Activated CD8-positive, alpha-beta memory T cell treated with anti-CD3 and anti-CD28 coated beads, Interleukin-2, amount 50 U/mL, for 4 hours (primary cell): ENCODE data around the gene DAB1.

ENCODE experiments used
- DNase-seq: peaks from one replicate; pipeline ENCODE4 v3.0.0-alpha.2; 2020

DAB1 gene

DNA sequence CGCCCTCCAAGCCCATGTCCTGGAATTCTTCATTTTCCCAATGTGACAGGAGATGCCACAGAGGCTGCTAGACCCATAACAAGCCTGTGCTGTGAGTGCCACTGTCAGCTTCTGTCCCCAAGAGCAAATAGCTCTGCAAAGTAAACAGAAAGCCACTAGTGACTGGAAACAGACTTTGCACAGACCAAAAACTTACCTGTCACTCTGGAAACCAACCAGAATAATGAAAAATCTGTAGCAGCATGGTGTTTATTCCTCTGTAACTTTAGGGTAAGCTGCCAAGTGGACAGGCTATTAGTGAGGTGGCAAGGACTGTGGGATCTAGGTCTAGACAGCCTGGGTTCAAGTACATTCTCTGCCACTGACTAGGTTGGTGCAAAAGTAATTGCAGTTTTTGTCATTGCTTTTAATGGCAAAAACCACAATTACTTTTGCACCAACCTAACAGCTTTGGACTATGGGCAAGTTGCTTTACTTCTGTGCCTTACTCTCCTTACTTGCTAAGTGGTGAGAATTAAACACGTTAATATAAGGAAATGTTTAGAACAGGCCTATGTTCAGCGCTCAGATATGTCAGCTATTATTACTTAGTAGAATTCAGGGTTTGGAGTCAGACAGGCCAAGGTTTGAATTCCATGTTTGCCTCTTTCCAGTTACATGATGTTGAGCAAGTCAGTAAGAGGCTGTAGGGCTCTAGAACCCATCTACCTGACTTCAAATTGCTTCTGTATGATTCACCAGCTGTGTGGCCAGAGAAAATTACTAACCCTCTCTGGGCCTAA is 457.8 kb downstream of the DAB1 start, which contains the start of gene C8B:
TSS of gene C8B (minus strand) at position 100 of the 782 bp plus-strand sequence. CDS start at position 33, 67 bp downstream.
- DNase-seq = no peak

DNA sequence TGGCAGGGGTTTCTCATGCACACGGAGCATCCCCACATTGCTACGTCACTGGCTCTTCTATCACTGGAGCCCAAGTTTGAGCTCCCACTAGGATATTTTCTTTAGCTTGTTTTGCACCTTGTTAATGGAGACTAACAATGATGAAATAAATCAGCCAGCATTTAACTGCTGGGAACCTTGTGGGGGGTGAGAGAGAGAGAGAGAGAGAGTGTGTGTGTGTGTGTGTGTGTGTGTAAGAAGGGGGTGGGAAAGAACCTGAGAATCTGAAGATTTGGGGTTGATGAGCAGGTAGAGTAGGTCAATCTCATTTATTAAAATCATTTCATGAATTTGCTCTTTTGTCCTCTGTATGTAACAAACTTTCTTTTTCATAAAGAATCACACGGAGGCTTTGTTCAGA is 458.7 kb downstream of the DAB1 start:
- no peak for DNase-seq

DNA sequence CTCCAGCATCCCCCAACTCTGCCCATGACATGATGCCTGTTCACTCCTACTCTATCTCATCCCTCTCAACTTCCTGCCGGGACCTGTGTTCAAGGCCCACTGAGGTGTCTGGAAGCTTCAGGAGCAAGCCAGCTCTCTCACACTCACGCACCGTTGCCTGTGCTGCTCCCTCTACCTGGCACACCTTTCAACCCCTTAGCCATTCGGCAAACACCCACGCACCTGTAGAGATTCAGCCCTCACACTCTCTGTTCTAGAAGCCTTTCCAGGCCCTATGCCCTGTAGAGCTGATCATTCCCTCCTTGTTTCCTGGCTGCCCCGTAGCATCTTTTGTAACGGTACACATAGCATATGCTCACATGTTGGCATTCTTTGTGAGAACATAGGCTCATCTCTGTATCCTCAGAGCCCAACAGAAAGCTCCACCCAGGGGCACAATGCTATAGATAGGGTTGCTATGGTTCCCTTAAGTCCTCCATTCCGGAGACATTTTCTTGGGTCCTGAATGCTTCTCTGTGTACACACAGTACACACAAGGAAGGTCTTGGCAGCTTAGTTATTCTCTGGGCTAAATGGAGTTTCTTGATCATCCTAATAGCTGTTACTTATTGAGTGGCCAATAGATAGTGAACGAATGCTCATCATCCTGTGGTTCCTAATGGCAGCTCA is 459.4 kb downstream of the DAB1 start:
- no peak for DNase-seq

DNA sequence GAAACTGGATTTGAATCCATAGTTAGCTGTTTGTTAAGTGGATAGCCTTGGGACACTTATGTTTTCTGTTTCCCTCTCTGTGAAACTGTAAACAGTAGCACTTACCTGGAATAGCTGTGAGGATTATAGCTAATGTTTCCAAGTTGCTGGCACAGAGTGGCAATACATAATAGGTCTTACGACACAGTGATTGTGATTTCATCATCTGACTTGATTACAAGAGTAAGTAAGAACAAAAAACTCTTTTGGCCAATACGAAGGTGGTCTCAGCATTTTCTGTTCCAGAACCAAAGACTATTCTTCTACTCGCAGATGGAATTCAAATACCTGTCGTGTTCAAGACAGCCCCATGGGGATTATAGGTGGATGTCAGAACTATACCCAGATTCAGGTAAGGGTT is 460.2 kb downstream of the DAB1 start:
- DNase-seq = no peak

DNA sequence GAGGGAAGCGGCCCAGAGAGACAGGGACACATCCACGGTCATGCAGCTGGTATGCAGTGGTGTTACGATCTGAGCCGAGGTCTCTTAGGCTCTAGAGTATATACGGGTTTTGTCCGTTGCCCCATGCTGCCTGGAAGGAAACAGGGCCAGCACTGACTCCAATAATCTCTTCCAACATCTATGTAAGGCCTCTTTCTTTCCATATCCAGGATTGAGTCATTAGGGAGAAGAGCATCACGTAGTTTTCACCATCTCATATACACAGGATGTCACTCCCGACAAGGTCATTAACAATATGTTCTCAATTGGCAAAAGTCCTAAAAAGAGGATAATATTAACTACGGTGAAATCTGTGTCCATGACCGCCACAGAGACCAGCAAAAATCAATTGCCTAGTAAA is 462.4 kb downstream of the DAB1 start:
- DNase-seq = no peak

DNA sequence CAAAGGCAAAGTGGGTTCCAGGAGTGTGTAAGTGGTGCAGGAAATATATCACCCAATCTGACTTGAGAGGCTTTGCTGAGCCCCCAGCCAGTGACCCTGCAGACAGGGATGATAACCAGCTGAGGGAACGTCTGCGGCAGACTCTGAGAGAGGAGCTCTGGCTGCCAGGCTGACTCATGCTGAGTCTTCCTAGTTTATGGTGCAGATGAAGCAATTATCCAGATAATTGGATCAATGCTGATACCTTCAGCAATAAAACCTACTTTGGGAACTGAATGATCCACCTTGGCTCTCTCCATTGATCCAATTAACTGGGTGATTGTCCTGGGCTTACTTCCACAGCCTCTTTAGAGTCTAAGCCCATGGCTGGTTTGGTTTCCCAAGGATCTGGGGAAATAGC is 465.3 kb downstream of the DAB1 start:
- DNase-seq = no peak

DNA sequence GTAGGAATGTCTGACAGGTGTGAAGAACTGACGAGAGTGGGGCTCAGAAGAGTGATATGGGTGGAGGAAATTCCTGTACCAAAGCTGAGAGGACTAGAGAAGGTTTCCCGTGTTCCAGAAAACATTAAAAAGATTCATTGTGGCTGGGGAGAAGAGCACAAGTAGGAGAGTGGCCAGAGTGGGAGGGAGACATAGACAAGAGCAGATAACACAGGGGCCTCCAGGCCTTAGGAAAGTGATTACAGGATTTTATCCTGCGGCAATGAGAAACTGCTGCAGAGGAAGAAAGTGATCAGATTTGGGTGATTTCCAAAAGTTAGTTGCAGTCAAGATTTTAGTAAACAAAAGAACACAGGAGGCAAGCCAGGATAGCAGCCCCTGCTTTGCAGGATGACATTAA is 465.9 kb downstream of the DAB1 start:
- no peak for DNase-seq

DNA sequence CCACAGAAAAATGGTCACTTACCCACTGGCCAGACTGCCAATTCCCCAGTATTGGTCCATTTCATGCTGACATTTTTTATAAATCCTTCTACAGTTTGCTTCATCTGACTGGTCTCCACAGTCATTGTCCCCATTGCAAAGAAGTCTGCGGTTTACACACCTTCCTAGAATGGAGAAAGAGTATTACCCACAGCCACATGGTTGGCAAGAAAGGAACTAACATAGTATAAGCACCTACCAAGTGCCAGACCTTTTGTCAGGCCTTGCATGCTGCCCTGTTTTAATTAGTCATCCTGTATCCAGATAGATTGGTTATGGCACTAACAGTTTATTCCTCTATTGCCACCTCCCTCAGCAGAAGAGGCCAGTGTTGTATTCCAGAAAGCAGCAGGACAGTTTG is 469.2 kb downstream of the DAB1 start:
- no peak for DNase-seq

DNA sequence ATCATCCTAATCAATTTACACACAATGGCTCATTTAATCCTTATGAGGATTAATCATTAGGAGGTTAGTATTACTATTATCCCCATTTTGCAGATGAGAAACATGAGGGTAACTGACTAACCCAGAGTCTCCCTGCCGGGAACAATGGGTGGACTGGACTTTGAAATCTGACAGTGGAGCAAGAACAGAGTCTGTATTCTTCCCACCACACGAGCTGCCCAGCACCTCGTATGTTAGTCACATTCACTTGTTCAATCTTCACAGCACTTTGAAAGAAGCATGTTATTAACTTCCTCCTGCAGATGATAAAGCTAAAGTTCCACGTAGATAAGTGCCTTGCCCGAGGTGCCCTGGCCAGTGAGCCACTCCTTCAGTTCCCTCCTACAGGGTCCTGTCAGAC is 470.5 kb downstream of the DAB1 start:
- DNase-seq = no peak

DNA sequence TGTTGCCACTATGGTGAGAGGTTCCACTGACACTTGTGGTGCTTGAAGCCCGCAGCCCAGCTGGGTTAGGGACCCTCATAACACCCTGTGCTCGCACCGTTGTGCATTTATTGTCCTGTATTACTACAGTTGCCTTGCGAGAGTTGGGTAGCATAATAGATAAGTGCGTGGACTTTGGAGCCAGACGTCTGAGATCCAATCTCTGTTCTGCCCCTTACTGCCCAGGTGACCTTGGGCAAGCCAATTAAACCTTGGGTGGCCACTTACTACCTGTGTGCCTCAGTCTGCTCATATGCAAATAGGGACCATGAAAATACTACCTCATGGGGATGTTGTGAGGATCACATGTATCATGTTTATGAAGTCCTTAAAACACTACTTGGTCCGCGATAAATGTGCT is 471.4 kb downstream of the DAB1 start:
- DNase-seq = no peak

DNA sequence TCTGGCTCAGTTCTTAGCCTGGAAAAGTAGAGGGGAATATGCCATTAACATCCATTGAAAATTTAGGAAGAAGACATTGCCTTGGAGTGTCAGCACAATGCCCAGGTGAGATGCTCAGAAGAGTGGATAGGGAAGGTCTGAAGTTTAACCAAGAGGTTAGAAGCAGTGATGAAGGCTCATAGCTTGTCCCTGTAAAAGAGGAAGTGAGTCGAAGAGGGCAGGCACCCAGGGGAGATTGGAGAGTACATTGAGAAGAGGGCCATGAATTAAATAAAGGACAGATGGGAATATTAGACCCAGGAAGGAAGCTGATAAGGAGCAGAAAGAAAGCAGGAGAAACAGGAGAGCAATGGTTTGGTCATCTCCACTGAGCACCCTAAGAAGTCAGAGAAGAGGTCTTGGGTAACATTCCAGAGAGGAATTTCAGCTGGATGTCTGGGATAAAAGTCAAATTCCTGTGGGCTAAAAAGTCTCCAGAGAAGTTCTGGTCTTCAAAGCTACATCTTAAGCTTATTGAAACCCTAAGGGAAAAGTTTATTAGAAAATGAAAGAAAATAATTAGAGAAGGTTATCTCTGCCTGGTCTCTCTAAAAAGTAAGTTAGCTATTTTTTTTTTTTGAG is 475.3 kb downstream of the DAB1 start:
- no peak for DNase-seq
